Heart left ventricle (tissue), 13 donors: ENCODE data around the gene NSFL1C.

Source experiments
- POLR2A ChIP-seq, 2 donors: fragments of 450-650 bp; IDR thresholded peaks; one replicate each; pipeline ENCODE4 v1.6.1; 2017; ENCODE audit warnings: antibody characterized with exemption in 2 of 2, mild to moderate bottlenecking in 2 of 2, moderate library complexity in 2 of 2
- TF ChIP-seq, protein P1 (sequence below), 12 donors: fragments of 200-600 bp; sonication (generic) in 4 of 12; IDR thresholded peaks; one replicate each; pipeline versions ENCODE4 v1.5.0 to v1.8.0; 2018 to 2022; ENCODE audit warnings: antibody characterized with exemption in 12 of 12, mild to moderate bottlenecking in 5 of 12
- donor health status: ischemic (EF 13 %, LVEDD 7.1; RV severe dilation, severe dysfunction).
- donor health status: DM: no; HTN: yes; CAD: no.
- donor health status: DM: no; HTN: no; CAD: no.
- donor health status: ischemic (EF 25% LVEDD 6.9; RV normal size, moderate dysfunction).
- donor health status: ischemic (EF 25% LVEDD 5.7; RV mildly dilated, moderate dysfunction).
- donor health status: ischemic (EF 35%, LVEDD 5.7; RV mildly dilated, moderate dysfunction).
- donor health status: nonischemic (EF 11% LVEDD 7.7; RV severe dilation, severe dysfunction).
- donor health status: DM: yes; HTN: yes; CAD: no.
- donor health status: PGD.
- donor health status: ischemic (EF 29% LVEDD 5.4; RV normal size, mild dysfunction).
- donor health status: nonischemic (EF 23%, LVEDD 6.1; RV moderate dilation, normal function).

DNA sequence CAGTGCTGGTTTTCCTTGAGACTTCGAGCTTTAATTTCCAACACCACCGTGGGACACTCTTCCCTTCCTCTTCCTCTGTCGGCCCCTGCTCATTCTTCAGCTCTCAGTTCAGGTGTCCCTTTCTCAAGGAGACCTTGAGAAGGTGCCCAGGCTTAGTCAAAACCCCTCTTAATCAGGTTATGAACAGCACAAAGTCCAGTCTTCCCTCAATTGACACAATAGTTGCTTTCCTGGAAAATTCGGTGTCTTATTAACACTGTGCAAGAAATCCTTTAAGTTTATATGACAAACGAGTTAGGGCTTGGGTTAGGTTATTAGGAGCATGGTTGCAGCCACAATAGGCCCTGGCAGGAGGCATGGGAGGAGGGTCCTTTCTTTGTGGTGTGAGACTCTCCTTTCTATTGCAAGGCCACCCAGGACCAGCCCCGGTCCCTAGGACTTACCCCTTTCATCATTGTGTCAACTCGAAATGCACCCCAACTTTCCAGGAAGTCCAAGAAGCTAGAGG is 1.5 kb upstream of the NSFL1C start:
- no peak for TF ChIP-seq POLR2A (IDR thresholded peaks at IDR 0.05)
- TF ChIP-seq, protein P1, sequence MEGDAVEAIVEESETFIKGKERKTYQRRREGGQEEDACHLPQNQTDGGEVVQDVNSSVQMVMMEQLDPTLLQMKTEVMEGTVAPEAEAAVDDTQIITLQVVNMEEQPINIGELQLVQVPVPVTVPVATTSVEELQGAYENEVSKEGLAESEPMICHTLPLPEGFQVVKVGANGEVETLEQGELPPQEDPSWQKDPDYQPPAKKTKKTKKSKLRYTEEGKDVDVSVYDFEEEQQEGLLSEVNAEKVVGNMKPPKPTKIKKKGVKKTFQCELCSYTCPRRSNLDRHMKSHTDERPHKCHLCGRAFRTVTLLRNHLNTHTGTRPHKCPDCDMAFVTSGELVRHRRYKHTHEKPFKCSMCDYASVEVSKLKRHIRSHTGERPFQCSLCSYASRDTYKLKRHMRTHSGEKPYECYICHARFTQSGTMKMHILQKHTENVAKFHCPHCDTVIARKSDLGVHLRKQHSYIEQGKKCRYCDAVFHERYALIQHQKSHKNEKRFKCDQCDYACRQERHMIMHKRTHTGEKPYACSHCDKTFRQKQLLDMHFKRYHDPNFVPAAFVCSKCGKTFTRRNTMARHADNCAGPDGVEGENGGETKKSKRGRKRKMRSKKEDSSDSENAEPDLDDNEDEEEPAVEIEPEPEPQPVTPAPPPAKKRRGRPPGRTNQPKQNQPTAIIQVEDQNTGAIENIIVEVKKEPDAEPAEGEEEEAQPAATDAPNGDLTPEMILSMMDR (IDR thresholded peaks at IDR 0.05), result no peak
